Measurements from ENCODE around the gene GALNT14. TPM values are rescaled to one million over a fixed set of nuclear protein-coding genes. Genes with fewer than 3 reads are reported as not detected.

GALNT14 gene
- polyA plus RNA-seq, 1 experiment = 3.5 TPM

DNA sequence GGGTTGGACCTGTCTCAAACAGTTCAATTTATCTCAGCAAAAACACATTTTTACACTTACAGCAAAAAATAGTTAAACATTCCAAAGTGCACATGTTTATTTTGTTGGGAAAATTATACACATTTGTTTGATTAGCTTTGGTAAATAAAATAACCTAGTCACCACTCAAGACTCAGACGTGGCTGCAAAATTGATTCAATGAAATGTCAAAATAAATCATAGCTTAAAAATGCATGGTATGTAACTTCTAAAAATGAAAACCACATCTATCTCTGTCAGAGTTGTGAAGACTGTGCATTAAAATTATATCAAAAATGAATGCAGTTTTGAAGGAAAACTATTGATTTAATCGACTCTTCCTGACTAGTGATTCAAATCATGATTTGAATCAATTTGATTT is 56.7 kb downstream of the GALNT14 start:
- ChIA-PET CTCF (no interaction called here), POLR2A (no interaction called here)
- TF ChIP-seq, protein P1, sequence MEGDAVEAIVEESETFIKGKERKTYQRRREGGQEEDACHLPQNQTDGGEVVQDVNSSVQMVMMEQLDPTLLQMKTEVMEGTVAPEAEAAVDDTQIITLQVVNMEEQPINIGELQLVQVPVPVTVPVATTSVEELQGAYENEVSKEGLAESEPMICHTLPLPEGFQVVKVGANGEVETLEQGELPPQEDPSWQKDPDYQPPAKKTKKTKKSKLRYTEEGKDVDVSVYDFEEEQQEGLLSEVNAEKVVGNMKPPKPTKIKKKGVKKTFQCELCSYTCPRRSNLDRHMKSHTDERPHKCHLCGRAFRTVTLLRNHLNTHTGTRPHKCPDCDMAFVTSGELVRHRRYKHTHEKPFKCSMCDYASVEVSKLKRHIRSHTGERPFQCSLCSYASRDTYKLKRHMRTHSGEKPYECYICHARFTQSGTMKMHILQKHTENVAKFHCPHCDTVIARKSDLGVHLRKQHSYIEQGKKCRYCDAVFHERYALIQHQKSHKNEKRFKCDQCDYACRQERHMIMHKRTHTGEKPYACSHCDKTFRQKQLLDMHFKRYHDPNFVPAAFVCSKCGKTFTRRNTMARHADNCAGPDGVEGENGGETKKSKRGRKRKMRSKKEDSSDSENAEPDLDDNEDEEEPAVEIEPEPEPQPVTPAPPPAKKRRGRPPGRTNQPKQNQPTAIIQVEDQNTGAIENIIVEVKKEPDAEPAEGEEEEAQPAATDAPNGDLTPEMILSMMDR (IDR thresholded peaks at IDR 0.05; ENCODE audit: insufficient read depth, low read depth, low read length) = no peak
- Histone ChIP-seq H3K4me3 (ENCODE audit: low read depth, low read length) (no peak overlapping the region), H3K27me3 (ENCODE audit: control insufficient read depth, insufficient read depth, low read length) (no peaks in the 10 kb centered on the region), H3K36me3 (ENCODE audit: control insufficient read depth, insufficient read depth, low read length) (no peaks in the 10 kb centered on the region)
- no peak for DNase-seq (ENCODE audit: low read depth)

DNA sequence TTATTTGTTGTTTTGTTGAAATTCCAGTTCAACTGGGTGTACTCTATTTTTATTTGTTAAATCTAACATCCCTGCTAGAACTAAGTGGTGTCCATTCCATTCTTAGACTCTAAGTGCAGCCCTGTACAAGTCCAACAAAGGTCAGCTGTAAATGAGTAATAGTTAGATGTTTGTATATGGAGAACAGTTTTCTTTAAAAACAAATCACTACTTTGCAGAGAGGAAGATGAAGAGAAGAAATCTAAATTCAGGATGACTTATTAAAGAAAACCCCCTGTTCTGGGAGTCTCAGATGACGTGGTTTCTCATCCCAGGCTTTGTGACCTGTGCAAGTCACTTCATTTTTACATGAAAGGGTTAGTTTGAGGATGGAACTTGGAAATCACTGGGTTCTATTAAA is 57.9 kb downstream of the GALNT14 start:
- POLR2A ChIA-PET = no interaction called here
- H3K4me3 ChIP-seq (ENCODE audit: low read depth, low read length) = no peak overlapping the region
- no peaks in the 10 kb centered on the region for H3K27me3 ChIP-seq (ENCODE audit: control insufficient read depth, insufficient read depth, low read length)
- TF ChIP-seq, protein P1 (IDR thresholded peaks at IDR 0.05; ENCODE audit: insufficient read depth, low read depth, low read length) = no peak
- CTCF ChIA-PET = no interaction called here
- DNase-seq (ENCODE audit: low read depth) = no peak
- H3K36me3 ChIP-seq (ENCODE audit: control insufficient read depth, insufficient read depth, low read length) = no peaks in the 10 kb centered on the region

DNA sequence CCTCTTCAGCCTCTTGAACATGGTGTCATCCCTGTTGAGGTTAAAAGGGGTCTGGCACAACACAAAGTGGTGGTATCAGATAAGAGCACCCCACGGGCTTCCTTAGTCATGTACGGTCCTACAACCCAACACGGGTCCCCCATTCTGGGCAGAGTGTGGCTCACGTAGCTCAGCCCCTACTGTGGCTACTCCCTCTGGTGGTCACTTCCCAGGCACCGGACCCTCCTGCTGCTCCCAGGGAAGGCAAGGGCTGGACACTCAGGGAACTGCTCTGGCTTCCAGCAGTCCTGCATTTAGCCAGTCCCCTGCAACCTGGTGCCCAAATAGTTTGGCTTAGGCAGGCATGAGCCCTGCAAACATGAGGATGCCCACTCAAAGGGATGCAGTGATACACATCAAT is 58.6 kb downstream of the GALNT14 start:
- DNase-seq (ENCODE audit: low read depth) = no peak
- TF ChIP-seq, protein P1 (IDR thresholded peaks at IDR 0.05; ENCODE audit: insufficient read depth, low read depth, low read length) = no peak
- Histone ChIP-seq H3K4me3 (ENCODE audit: low read depth, low read length) (no peak overlapping the region), H3K27me3 (ENCODE audit: control insufficient read depth, insufficient read depth, low read length) (no peaks in the 10 kb centered on the region), H3K36me3 (ENCODE audit: control insufficient read depth, insufficient read depth, low read length) (no peaks in the 10 kb centered on the region)
- POLR2A ChIA-PET = no interaction called here
- CTCF ChIA-PET = no interaction called here

DNA sequence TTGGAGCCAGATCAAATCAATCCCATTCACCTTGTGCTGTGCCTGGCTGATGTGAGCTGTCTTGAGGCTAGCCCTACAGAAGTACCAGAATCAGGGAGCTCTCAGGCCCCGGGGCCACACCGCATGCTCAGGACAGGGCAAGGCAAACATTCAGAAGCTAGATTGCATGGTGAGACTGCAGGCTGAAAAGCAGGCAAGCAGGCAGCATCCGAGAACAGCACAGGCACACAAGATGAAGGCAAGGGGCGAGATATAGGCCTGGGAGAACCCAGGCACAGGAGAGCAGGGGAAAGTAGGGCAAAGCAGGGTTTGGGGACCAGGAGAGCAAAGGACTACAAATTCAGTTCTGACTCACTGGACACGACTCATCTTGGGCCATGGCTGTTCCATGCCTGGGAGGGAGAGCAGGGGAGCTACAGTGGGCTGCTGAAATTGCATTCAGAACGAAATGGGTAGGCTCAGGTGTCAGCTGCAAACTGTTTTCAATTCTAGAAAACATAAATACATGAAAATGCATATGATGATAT is 59.6 kb downstream of the GALNT14 start:
- TF ChIP-seq, protein P1 (IDR thresholded peaks at IDR 0.05; ENCODE audit: insufficient read depth, low read depth, low read length) = no peak
- H3K36me3 ChIP-seq (ENCODE audit: control insufficient read depth, insufficient read depth, low read length) = no peaks in the 10 kb centered on the region
- ChIA-PET POLR2A (no interaction called here), CTCF (interaction anchor here (1.0 kb wide), 1 partner anchor 16 kb away, joined by 3 read pairs; no protein-coding TSS in a partner anchor)
- no peak overlapping the region for H3K4me3 ChIP-seq (ENCODE audit: low read depth, low read length)
- no peaks in the 10 kb centered on the region for H3K27me3 ChIP-seq (ENCODE audit: control insufficient read depth, insufficient read depth, low read length)
- DNase-seq (ENCODE audit: low read depth) = no peak

DNA sequence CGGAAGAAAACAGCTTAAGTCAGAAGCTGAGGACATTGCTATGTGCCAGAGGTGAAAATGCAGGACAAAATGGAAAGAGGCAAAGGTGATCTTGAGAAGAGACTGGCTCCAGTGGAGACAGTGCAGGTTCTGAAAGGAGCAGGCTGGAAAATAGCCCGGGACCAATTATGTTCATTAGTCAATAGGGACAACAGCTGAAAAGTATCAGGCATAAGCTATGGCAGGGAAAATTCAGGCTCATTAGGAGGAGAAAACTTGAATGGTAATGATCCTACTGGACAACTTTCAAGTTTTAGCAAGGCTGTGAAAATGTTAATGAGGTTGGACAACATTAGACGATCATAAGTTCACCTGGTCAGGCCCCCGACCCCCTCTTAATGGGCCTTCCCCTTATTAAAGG is 60.2 kb downstream of the GALNT14 start:
- no peak for DNase-seq (ENCODE audit: low read depth)
- ChIA-PET CTCF (interaction anchor here (1.0 kb wide), 1 partner anchor 17 kb away, joined by 3 read pairs; no protein-coding TSS in a partner anchor), POLR2A (no interaction called here)
- TF ChIP-seq, protein P1 (IDR thresholded peaks at IDR 0.05; ENCODE audit: insufficient read depth, low read depth, low read length) = no peak
- H3K4me3 ChIP-seq (ENCODE audit: low read depth, low read length) = no peak overlapping the region
- H3K27me3 ChIP-seq (ENCODE audit: control insufficient read depth, insufficient read depth, low read length) = no peaks in the 10 kb centered on the region
- no peaks in the 10 kb centered on the region for H3K36me3 ChIP-seq (ENCODE audit: control insufficient read depth, insufficient read depth, low read length)
